ENCODE results near the gene SLC15A1.

SLC15A1 gene

GRCh38 chr13:98781470-98781869, 29.0 kb upstream of the SLC15A1 start:
- no peak overlapping the region for H3K4me3 ChIP-seq (ENCODE audit: low read depth, low read length)
- no peak for TF ChIP-seq CTCF (IDR thresholded peaks at IDR 0.05; ENCODE audit: borderline replicate concordance, insufficient read depth, low read depth, low read length)

- no peak for TF ChIP-seq CTCF (IDR thresholded peaks at IDR 0.05; ENCODE audit: borderline replicate concordance, insufficient read depth, low read depth, low read length)
- H3K4me3 ChIP-seq (ENCODE audit: low read depth, low read length) = no peak overlapping the region
Measured at GRCh38 chr13:98781045-98781444, 28.6 kb upstream of the SLC15A1 start.

GRCh38 chr13:98780451-98780850, 28.0 kb upstream of the SLC15A1 start:
- no peak overlapping the region for H3K4me3 ChIP-seq (ENCODE audit: low read depth, low read length)
- no peak for TF ChIP-seq CTCF (IDR thresholded peaks at IDR 0.05; ENCODE audit: borderline replicate concordance, insufficient read depth, low read depth, low read length)

GRCh38 chr13:98779695-98780094, 27.2 kb upstream of the SLC15A1 start:
- no peak for TF ChIP-seq CTCF (IDR thresholded peaks at IDR 0.05; ENCODE audit: borderline replicate concordance, insufficient read depth, low read depth, low read length)
- no peak overlapping the region for H3K4me3 ChIP-seq (ENCODE audit: low read depth, low read length)

- TF ChIP-seq CTCF (IDR thresholded peaks at IDR 0.05; ENCODE audit: borderline replicate concordance, insufficient read depth, low read depth, low read length) = no peak
- H3K4me3 ChIP-seq (ENCODE audit: low read depth, low read length) = no peak overlapping the region
Measured at GRCh38 chr13:98778749-98779148, 26.3 kb upstream of the SLC15A1 start.

DNA sequence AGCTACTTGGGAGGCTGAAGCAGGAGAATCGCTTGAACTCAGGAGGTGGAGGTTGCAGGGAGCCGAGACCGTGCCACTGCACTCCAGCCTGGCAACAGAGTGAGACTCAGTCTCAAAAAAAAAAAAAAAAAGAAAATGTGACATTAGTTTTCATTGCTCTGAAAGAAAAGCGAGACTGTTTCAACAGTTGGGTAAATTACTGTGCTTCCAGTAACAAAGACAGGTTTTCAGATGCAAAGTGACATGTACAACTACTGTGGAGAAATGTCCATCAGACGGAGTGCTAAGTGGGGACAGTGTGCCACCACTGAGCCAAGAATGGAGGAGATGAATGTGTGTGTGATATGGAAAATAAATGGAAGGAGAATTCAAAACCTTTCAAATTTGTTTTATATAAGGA, 24.2 kb upstream of the SLC15A1 start:
- H3K4me3 ChIP-seq (ENCODE audit: low read depth, low read length) = no peak overlapping the region
- no peak for TF ChIP-seq CTCF (IDR thresholded peaks at IDR 0.05; ENCODE audit: borderline replicate concordance, insufficient read depth, low read depth, low read length)

DNA sequence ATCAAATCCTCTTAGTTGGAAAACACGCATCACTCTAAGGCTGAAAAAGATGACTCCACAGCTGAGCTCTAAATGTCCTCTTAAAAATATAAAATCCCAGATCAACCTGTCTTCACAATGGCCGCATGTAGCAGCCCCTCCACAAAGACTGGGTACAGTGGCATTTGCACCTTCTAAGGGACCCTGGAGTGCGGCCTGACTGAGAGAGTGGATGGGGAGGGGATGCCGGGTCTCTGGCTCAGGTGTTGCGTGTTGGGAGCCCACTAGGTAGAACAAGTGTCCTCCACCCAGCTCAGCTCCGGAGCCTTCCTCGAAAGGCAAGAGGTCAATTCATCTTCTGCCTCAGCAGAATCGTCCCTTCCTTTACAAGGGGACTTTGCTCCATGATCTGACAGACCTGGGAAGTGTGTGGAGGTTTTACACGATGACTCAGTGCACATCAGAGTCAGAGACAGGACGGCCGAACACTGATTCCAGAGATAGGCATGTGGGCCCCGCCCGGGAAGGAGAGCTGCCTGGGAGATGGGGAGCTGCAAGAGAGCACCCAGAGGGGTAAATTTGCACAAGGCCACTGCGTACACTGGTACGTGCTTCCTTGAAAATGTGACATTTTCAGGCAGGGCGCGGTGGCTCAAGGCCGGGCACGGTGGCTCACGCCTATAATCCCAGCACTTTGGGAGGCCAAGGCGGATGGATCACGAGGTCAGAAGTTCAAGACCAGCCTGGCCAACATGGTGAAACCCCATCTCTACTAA, 23.5 kb upstream of the SLC15A1 start:
- no peak overlapping the region for H3K4me3 ChIP-seq (ENCODE audit: low read depth, low read length)

More for the DNA sequence above, 23.5 kb upstream of the SLC15A1 start:
- no peak for TF ChIP-seq CTCF (IDR thresholded peaks at IDR 0.05; ENCODE audit: borderline replicate concordance, insufficient read depth, low read depth, low read length)

Data from GM12875 (cell line).